Subcutaneous abdominal adipose tissue (tissue), 5 donors: ENCODE data around the gene TMEM143.

Source experiments
- H3K27ac ChIP-seq: one replicate; pipeline ENCODE4 v1.7.0; 2013; ENCODE audit warnings: low read depth, mild to moderate bottlenecking, inconsistent platforms, low read length, moderate library complexity
- H3K27me3 ChIP-seq, 5 donors: one replicate each; pipeline ENCODE4 v1.7.0; 2013; ENCODE audit warnings: low read length in 5 of 5, inconsistent platforms in 1 of 5; ENCODE audit not compliant: control insufficient read depth in 5 of 5, insufficient read depth in 4 of 5
- H3K36me3 ChIP-seq, 5 donors: one replicate each; pipeline ENCODE4 v1.7.0; 2013; ENCODE audit warnings: low read length in 5 of 5; ENCODE audit not compliant: control insufficient read depth in 5 of 5, insufficient read depth in 5 of 5
- H3K4me1 ChIP-seq, 5 donors: one replicate each; pipeline ENCODE4 v1.7.0; 2013; ENCODE audit warnings: low read length in 5 of 5, mild to moderate bottlenecking in 3 of 5, moderate library complexity in 1 of 5; ENCODE audit not compliant: control insufficient read depth in 5 of 5, insufficient read depth in 5 of 5
- H3K4me3 ChIP-seq, 5 donors: one replicate each; pipeline ENCODE4 v1.7.0; 2013; ENCODE audit warnings: low read length in 5 of 5, low read depth in 1 of 5
- H3K9ac ChIP-seq, 5 donors: one replicate each; pipeline ENCODE4 v1.7.0; 2013; ENCODE audit warnings: low read length in 5 of 5, mild to moderate bottlenecking in 4 of 5, moderate library complexity in 3 of 5
- H3K9me3 ChIP-seq, 5 donors: one replicate each; pipeline ENCODE4 v1.7.0; 2013; ENCODE audit warnings: low read length in 5 of 5; ENCODE audit not compliant: control insufficient read depth in 5 of 5
- donor health status: healthy.
- donor health status: healthy.
- donor health status: healthy.
- donor health status: healthy.
- donor health status: healthy.

Gene TMEM143

GRCh38 chr19:48346191-48346590 is 17.5 kb downstream of the TMEM143 start:
- Histone ChIP-seq H3K36me3 (peaks cover 0 to 15% (median 7%) of the 10 kb centered on the region in 5 donors), H3K9ac (no peak overlapping the region), H3K27me3 (no peaks in the 10 kb centered on the region), H3K9me3 (no peaks in the 10 kb centered on the region), H3K4me3 (no peak overlapping the region), H3K27ac (no peak overlapping the region), H3K4me1 (peaks cover 0 to 6% (median 0%) of the 10 kb centered on the region in 5 donors)

GRCh38 chr19:48344892-48345291 is 18.8 kb downstream of the TMEM143 start:
- no peak overlapping the region for H3K4me3 ChIP-seq
- no peaks in the 10 kb centered on the region for H3K27me3 ChIP-seq
- peaks cover 0 to 6% (median 0%) of the 10 kb centered on the region in 5 donors for H3K4me1 ChIP-seq

GRCh38 chr19:48342841-48343540 is 20.7 kb downstream of the TMEM143 start:
- Histone ChIP-seq H3K27ac (no peak overlapping the region), H3K9me3 (no peaks in the 10 kb centered on the region), H3K27me3 (no peaks in the 10 kb centered on the region), H3K9ac (no peak overlapping the region), H3K4me1 (peaks cover 0 to 2% (median 0%) of the 10 kb centered on the region in 5 donors), H3K36me3 (peaks cover 0 to 25% (median 7%) of the 10 kb centered on the region in 5 donors), H3K4me3 (no peak overlapping the region)

More at GRCh38 chr19:48344892-48345291, 18.8 kb downstream of the TMEM143 start:
- Histone ChIP-seq H3K9ac (no peak overlapping the region), H3K9me3 (no peaks in the 10 kb centered on the region), H3K27ac (no peak overlapping the region), H3K36me3 (peaks cover 0 to 19% (median 7%) of the 10 kb centered on the region in 5 donors)

- H3K9me3 ChIP-seq: no peaks in the 10 kb centered on the region
- no peak overlapping the region for H3K4me3 ChIP-seq
- H3K9ac ChIP-seq: no peak overlapping the region
- H3K4me1 ChIP-seq: no peaks in the 10 kb centered on the region
- no peak overlapping the region for H3K27ac ChIP-seq
- H3K27me3 ChIP-seq: no peaks in the 10 kb centered on the region
- peaks cover 0 to 25% (median 7%) of the 10 kb centered on the region in 5 donors for H3K36me3 ChIP-seq
Measured at GRCh38 chr19:48342414-48342738, 21.4 kb downstream of the TMEM143 start.

- Histone ChIP-seq H3K9me3 (no peaks in the 10 kb centered on the region), H3K9ac (no peak overlapping the region), H3K4me1 (no peaks in the 10 kb centered on the region), H3K36me3 (peaks cover 0 to 25% (median 7%) of the 10 kb centered on the region in 5 donors), H3K27me3 (no peaks in the 10 kb centered on the region), H3K4me3 (no peak overlapping the region), H3K27ac (no peak overlapping the region)
Measured at GRCh38 chr19:48341515-48342413, 22.0 kb downstream of the TMEM143 start.

GRCh38 chr19:48340995-48341394 is 22.7 kb downstream of the TMEM143 start:
- no peak overlapping the region for H3K4me3 ChIP-seq
- H3K9me3 ChIP-seq: no peaks in the 10 kb centered on the region
- H3K9ac ChIP-seq: no peak overlapping the region
- H3K27me3 ChIP-seq: no peaks in the 10 kb centered on the region
- H3K4me1 ChIP-seq: no peaks in the 10 kb centered on the region
- H3K27ac ChIP-seq: no peak overlapping the region
- H3K36me3 ChIP-seq: peaks cover 0 to 26% (median 7%) of the 10 kb centered on the region in 5 donors

- no peaks in the 10 kb centered on the region for H3K9me3 ChIP-seq
- H3K4me1 ChIP-seq: peaks cover 0 to 3% (median 3%) of the 10 kb centered on the region in 5 donors
- H3K27me3 ChIP-seq: no peaks in the 10 kb centered on the region
- H3K27ac ChIP-seq: no peak overlapping the region
- no peak overlapping the region for H3K9ac ChIP-seq
- no peak overlapping the region for H3K4me3 ChIP-seq
- H3K36me3 ChIP-seq: peaks cover 0 to 29% (median 7%) of the 10 kb centered on the region in 5 donors
Measured at GRCh38 chr19:48338802-48339503, 24.8 kb downstream of the TMEM143 start.

- Histone ChIP-seq H3K9me3 (no peaks in the 10 kb centered on the region), H3K36me3 (peaks cover 0 to 29% (median 7%) of the 10 kb centered on the region in 5 donors), H3K4me1 (peaks cover 0 to 9% (median 9%) of the 10 kb centered on the region in 5 donors), H3K27ac (no peak overlapping the region), H3K27me3 (no peaks in the 10 kb centered on the region), H3K4me3 (no peak overlapping the region), H3K9ac (no peak overlapping the region)
Measured at GRCh38 chr19:48338253-48338755, 25.4 kb downstream of the TMEM143 start.

GRCh38 chr19:48333467-48334384 is 30.0 kb downstream of the TMEM143 start:
- H3K4me1 ChIP-seq: peaks cover 2 to 42% (median 31%) of the 10 kb centered on the region in 5 donors
- H3K9me3 ChIP-seq: no peaks in the 10 kb centered on the region
- H3K9ac ChIP-seq: peak overlapping the region in 3 of 5 donors; percentile 58 to 68 (median 64)
- H3K27me3 ChIP-seq: no peaks in the 10 kb centered on the region
- peaks cover 0 to 16% (median 7%) of the 10 kb centered on the region in 5 donors for H3K36me3 ChIP-seq
- H3K4me3 ChIP-seq: peak overlapping the region; percentile 55 to 75 (median 61)
- H3K27ac ChIP-seq: peak overlapping the region; percentile 78
